Osteocyte (in vitro differentiated cells): Measurements from ENCODE around the gene CX3CL1. TPM values are rescaled to one million over a fixed set of nuclear protein-coding genes. Genes with fewer than 3 reads are reported as not detected.

Experiments
- DNase-seq: peaks from one replicate; pipeline ENCODE4 v3.0.0; 2021; ENCODE audit warnings: mixed read lengths; ENCODE audit not compliant: unreplicated experiment; ENCODE audit errors: extremely low spot score
- H3K27ac Mint-ChIP-seq: one replicate; pipeline ENCODE4 v1.8.0; 2021; ENCODE audit warnings: mild to moderate bottlenecking, mixed read lengths; ENCODE audit not compliant: unreplicated experiment
- H3K27me3 Mint-ChIP-seq: one replicate; pipeline ENCODE4 v1.8.0; 2021; ENCODE audit warnings: mixed read lengths; ENCODE audit not compliant: unreplicated experiment
- H3K36me3 Mint-ChIP-seq: one replicate; pipeline ENCODE4 v1.8.0; 2021; ENCODE audit warnings: mixed read lengths; ENCODE audit not compliant: unreplicated experiment
- H3K4me1 Mint-ChIP-seq: one replicate; pipeline ENCODE4 v1.8.0; 2021; ENCODE audit warnings: mixed read lengths; ENCODE audit not compliant: unreplicated experiment
- H3K4me3 Mint-ChIP-seq: one replicate; pipeline ENCODE4 v1.8.0; 2021; ENCODE audit warnings: mild to moderate bottlenecking, moderate library complexity, mixed read lengths; ENCODE audit not compliant: unreplicated experiment
- H3K9me3 Mint-ChIP-seq: one replicate; pipeline ENCODE4 v1.8.0; 2021; ENCODE audit warnings: mixed read lengths; ENCODE audit not compliant: unreplicated experiment
- total RNA-seq: library from RNA; stranded (reverse); gene quantifications from 2 replicates; pipeline ENCODE4 v1.2.1, GENCODE V29; 2021
- TF ChIP-seq, protein P1 (sequence below): fragments of 200-600 bp; sonication (generic); IDR thresholded peaks from 2 replicates; pipeline ENCODE4 v1.5.0; 2021; ENCODE audit warnings: antibody characterized with exemption, mild to moderate bottlenecking, moderate library complexity

Gene CX3CL1
- total RNA-seq, 1 donor from 2014 or later: 2.3 TPM

DNA sequence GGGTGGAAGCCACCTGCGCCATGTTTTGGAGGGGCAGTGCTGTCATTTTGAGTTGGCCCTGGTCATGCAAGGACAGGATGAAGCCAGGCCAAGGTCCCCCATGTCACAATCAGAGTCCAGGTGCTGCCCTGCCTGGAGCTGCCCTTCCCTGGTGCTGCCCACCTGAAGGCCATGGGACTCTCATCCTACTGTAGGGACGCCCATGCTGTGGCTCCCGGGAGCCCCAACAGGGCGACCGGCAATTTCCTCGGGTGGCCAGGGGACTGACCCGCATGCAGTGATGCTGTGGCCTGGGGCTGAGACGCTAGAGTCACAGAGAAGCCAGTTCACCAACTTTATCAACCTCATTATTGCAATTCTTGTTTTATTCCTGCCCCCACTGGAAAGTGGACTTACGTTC, 40.3 kb downstream of the CX3CL1 start:
- TF ChIP-seq, protein P1, sequence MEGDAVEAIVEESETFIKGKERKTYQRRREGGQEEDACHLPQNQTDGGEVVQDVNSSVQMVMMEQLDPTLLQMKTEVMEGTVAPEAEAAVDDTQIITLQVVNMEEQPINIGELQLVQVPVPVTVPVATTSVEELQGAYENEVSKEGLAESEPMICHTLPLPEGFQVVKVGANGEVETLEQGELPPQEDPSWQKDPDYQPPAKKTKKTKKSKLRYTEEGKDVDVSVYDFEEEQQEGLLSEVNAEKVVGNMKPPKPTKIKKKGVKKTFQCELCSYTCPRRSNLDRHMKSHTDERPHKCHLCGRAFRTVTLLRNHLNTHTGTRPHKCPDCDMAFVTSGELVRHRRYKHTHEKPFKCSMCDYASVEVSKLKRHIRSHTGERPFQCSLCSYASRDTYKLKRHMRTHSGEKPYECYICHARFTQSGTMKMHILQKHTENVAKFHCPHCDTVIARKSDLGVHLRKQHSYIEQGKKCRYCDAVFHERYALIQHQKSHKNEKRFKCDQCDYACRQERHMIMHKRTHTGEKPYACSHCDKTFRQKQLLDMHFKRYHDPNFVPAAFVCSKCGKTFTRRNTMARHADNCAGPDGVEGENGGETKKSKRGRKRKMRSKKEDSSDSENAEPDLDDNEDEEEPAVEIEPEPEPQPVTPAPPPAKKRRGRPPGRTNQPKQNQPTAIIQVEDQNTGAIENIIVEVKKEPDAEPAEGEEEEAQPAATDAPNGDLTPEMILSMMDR: no peak
- Mint-ChIP-seq H3K4me1 (peaks cover 8% of the 10 kb centered on the region), H3K27me3 (peaks cover 15% of the 10 kb centered on the region), H3K27ac (no peak overlapping the region), H3K4me3 (no peak overlapping the region), H3K36me3 (no peaks in the 10 kb centered on the region), H3K9me3 (no peaks in the 10 kb centered on the region)
- DNase-seq: no peak

DNA sequence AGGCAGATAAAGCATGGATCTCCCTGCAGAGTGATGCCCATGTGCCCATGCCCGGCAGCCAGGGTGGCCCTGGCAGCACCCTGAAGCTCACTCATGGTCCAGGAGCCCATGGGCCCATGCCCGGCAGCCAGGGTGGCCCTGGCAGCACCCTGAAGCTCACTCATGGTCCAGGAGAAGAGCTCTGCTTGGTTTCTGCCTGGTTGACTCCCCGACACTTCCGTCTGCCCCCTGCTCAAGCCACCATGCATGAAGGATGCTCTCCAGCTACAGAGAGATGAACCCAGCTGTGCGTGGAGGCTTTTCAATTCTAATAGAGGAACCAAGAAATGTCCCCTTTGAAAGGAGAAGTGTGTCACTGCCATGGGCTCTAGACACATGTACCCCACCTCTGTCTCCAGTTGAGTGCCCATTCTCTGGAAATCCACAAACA, 41.0 kb downstream of the CX3CL1 start:
- Mint-ChIP-seq H3K27ac (no peak overlapping the region), H3K9me3 (no peaks in the 10 kb centered on the region), H3K4me1 (peaks cover 12% of the 10 kb centered on the region), H3K36me3 (no peaks in the 10 kb centered on the region), H3K27me3 (peaks cover 15% of the 10 kb centered on the region), H3K4me3 (no peak overlapping the region)
- DNase-seq: no peak
- TF ChIP-seq, protein P1: no peak

DNA sequence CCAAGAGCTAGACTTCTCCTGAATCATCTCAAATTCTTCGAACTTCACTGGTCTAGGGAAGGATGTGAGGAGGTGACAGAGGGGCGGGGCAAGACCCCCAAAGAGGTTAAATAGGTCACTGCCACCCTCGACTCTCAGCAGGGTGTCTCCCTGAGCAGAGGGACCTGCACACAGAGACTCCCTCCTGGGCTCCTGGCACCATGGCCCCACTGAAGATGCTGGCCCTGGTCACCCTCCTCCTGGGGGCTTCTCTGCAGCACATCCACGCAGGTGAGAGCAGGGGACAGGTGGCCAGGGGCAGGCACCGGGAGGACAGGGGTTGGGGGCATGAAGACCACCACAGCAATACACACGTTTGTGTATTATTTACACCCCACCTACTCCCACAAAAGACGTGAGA, 41.4 kb downstream of the CX3CL1 start:
- no peak overlapping the region for H3K27ac Mint-ChIP-seq
- H3K9me3 Mint-ChIP-seq: no peaks in the 10 kb centered on the region
- no peak for DNase-seq
- peaks cover 15% of the 10 kb centered on the region for H3K4me1 Mint-ChIP-seq
- H3K27me3 Mint-ChIP-seq: peaks cover 14% of the 10 kb centered on the region
- H3K36me3 Mint-ChIP-seq: no peaks in the 10 kb centered on the region
- no peak overlapping the region for H3K4me3 Mint-ChIP-seq
- TF ChIP-seq, protein P1: no peak

DNA sequence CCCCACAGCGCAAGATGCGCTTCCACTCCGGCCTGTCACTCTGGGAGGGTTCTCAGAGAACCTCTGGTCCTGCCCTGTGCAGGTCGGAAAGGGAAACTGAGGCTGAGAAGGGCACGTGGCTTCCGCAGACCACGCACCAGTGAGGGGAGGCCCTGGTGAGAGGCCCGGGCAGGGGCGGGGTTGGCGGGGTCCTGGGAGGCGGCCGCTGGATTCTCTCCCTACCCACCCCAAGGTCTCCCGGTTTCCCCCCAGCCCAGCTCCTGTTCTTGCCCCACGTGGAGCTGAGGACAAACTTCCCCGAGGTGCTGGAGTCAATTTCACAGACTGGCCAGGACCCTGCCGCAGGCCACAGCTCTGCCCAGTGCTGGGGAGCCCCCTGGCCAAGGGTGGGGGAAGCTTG, 43.8 kb downstream of the CX3CL1 start:
- peaks cover 5% of the 10 kb centered on the region for H3K27me3 Mint-ChIP-seq
- H3K9me3 Mint-ChIP-seq: no peaks in the 10 kb centered on the region
- no peaks in the 10 kb centered on the region for H3K36me3 Mint-ChIP-seq
- DNase-seq: no peak
- H3K4me3 Mint-ChIP-seq: no peak overlapping the region
- TF ChIP-seq, protein P1: no peak
- H3K27ac Mint-ChIP-seq: no peak overlapping the region
- peaks cover 22% of the 10 kb centered on the region for H3K4me1 Mint-ChIP-seq

DNA sequence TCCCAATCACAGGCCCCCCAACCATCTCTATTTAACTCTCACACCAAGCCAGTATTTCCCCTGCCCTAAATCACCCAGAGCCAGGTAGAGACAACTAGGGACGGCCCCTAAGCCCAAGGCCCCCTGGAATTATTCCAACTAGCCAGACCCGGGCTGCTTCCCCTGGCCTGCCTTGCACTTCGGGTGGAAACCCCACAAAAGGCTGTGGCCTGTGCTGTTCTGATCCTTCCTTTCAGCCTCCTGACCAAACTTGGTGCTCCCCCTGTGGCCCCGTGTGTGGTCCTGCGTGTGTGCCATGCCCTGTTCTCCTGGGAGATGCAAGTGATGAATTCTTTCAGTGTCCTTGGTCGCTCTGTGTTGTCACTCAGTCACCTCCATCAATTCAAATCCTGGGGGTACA, 47.2 kb downstream of the CX3CL1 start:
- Mint-ChIP-seq H3K36me3 (no peaks in the 10 kb centered on the region), H3K27ac (peak overlapping the region; percentile 82), H3K27me3 (peaks cover 2% of the 10 kb centered on the region), H3K4me1 (peaks cover 31% of the 10 kb centered on the region), H3K9me3 (no peaks in the 10 kb centered on the region), H3K4me3 (no peak overlapping the region)
- TF ChIP-seq, protein P1: no peak
- no peak for DNase-seq
